Measurements from ENCODE around the gene GMEB2.
"Not testable (repeated sequence)": the region's sequence is repeated elsewhere in the genome, so short reads cannot be mapped to it uniquely, and the experiment has no call there.

GMEB2 gene

DNA sequence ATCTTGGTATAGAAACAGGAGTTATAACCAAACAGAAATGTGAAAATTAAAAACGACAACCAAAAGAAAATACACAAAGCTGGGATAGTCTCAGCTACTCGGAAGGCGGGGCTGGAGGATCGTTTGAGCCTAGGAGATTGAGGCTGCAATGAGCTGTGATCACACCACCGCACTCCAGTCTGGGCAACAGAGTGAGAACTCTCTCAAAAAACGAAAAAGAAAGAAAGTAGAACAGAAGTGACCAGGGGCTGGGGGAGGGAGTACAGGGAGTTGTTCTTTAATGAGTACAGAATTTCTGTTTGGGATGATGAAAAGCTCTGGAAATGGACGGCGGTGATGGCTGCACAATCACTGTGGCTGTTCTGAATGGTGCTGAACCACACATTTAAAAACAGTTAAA lies 5.9 kb downstream of the GMEB2 start:
- no peak for TF ChIP-seq ZNF274 (IDR thresholded peaks at IDR 0.05; ENCODE audit: low read depth, low read length)
- H3K4me3 ChIP-seq (ENCODE audit: low read length) = no peak overlapping the region

DNA sequence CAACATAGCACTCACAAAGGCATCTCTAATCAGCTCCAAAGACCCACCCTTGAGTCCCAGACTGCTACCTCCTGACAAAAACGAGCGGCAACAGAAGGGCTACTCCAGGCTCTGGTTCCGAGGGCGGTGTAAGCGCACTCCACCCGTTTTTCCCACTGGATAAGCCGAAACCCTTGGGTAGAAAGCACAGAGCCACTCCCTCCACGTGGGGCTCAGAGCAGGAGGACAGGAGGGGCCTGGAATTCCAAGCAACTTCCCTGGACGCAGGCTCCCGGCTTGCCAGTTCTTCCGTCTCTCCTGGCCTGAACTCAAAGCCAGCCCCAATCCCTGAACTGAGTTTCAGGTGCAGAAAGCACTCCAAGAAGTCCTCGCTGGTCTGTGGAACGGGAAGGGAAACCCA lies 7.4 kb downstream of the GMEB2 start:
- no peak for TF ChIP-seq ZNF274 (IDR thresholded peaks at IDR 0.05; ENCODE audit: low read depth, low read length)
- no peak overlapping the region for H3K4me3 ChIP-seq (ENCODE audit: low read length)

DNA sequence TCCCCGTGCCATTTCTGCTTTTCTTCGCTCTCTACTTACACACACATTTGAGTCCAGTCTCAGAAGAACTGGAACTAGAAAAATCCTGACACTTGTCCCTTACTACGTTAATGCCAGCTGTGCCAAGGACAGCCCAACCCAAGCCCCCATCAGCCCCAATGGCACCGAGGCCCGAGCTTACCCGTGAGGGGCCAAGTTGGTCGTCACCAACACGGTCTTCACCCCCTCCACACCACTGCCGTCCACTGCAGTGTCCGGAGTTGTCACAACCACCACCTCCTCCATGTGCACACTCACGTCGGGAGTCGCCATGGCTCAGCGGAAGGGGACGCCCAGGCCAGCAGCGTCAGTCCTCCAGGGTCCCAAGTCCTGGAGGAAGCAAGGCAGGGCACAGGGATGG lies 7.8 kb downstream of the GMEB2 start:
- no peak for TF ChIP-seq ZNF274 (IDR thresholded peaks at IDR 0.05; ENCODE audit: low read depth, low read length)
- H3K4me3 ChIP-seq (ENCODE audit: low read length) = no peak overlapping the region

DNA sequence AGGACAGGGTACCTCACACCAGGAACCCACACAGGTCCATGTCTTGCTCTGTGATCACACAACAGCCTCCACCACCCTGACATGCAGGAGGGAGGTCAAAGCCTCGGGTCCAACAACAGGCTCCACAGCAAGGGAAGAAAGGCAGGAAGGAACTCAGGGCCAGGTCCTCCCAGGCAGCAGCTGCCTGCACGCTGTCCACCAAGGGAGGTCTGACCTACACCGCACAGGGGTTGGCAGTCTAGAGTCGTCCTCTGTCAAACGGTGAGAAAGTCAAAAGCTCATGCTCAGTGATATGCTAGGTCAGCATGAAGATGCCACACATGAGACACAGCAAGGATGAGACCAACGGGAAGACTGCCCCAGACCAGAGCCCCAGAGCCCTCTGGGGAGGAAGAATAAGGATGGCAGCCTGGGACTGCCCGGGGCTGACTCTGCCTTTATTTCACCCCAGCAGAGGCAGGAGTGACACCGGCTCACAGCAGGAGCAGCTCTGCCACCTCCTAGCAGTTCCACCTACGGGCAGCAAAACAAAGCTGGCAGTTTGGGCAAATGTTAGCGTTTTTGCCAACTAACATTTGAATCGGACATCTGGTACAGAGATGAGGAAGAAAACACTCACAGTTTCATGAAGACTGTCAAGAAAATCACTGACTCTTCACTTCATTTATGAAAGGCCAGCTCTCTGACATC lies 8.5 kb downstream of the GMEB2 start:
- H3K4me3 ChIP-seq (ENCODE audit: low read length) = no peak overlapping the region
- no peak for TF ChIP-seq ZNF274 (IDR thresholded peaks at IDR 0.05; ENCODE audit: low read depth, low read length)

DNA sequence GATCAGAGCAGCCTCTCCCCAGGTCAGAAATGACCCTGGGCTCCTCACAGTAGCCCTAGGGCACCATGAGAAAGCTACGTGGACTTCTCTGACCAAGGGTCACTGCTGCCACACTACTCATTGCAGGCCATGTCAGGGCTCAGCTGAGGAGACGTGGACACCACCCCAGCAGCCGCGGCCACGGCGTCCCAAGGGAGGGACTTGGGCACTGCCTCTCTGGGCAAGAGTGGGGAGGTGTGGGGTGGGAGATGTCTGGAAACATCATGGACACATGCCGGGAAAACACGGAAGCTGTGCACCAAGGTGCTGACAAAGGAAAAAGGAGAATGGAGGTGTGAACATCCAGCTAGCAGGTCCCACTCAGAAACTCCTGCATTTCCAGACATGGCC lies 9.0 kb downstream of the GMEB2 start:
- no peak for TF ChIP-seq ZNF274 (IDR thresholded peaks at IDR 0.05; ENCODE audit: low read depth, low read length)
- H3K4me3 ChIP-seq (ENCODE audit: low read length) = no peak overlapping the region

DNA sequence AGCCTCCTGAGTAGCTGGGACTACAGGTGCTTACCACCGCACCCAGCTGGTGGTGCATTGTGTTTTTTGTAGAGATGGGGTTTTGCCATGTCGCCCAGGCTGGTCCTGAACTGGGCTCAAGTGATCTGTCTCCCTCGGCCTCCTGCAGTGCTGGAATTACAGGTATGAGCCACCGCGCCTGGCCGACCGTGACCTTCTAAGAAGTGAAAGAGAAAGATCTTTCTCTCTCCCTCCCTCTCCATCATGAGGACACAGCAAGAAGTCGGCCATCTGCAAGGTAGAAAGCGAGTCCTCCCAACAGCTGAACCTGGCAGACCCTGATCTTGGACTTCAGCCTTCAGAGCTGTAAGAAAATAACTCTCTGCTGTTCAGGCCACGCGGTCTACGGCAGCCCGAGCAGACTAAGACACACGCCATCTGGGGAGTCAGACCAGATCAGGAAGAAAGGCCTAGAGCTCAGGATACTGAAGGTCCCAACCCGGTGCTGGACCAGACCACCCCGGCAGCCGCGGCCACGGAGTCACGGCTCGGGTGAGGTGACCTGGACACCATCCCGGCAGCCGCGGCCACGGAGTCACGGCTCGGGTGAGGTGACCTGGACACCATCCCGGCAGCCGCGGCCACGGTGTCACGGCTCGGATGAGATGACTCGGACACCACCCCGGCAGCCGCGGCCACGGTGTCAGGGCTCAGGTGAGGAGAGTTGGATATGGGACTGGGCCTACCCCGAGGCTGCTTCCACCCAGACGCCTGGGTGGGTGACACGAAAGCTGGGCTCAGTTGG lies 9.6 kb downstream of the GMEB2 start:
- no peak for TF ChIP-seq ZNF274 (IDR thresholded peaks at IDR 0.05; ENCODE audit: low read depth, low read length)
- H3K4me3 ChIP-seq (ENCODE audit: low read length) = no peak overlapping the region

DNA sequence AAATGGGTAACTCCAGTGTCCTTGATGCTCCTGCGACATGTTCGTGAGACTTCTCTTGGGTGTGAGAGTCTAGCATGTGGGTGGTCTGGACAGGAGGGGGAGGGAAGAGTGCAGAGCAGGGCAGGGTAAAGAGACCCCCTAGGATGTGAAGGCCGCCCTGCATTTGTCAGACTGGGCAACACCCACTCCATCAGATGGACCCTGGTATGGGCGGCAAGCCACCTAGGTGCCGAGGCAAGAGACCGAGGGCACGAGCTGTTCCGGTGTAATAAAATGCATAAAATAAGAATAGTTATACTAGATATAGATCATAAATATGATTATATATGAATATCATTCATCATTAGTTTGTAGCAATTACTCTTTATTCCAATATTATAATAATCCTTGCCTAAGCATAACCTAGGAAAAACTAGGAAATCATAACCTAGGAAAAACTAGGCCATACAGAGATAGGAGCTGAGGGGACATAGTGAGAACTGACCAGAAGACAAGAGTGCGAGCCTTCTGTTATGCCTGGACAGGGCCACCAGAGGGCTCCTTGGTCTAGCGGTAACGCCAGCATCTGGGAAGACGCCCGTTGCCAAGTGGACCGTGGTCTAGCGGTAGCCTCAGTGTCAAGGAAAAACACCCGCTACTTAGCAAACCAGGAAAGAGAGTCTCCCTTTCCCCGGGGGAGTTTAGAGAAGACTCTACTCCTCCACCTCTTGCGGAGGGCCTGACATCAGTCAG lies 12.9 kb downstream of the GMEB2 start:
- H3K4me3 ChIP-seq (ENCODE audit: low read length) = not testable (repeated sequence)

DNA sequence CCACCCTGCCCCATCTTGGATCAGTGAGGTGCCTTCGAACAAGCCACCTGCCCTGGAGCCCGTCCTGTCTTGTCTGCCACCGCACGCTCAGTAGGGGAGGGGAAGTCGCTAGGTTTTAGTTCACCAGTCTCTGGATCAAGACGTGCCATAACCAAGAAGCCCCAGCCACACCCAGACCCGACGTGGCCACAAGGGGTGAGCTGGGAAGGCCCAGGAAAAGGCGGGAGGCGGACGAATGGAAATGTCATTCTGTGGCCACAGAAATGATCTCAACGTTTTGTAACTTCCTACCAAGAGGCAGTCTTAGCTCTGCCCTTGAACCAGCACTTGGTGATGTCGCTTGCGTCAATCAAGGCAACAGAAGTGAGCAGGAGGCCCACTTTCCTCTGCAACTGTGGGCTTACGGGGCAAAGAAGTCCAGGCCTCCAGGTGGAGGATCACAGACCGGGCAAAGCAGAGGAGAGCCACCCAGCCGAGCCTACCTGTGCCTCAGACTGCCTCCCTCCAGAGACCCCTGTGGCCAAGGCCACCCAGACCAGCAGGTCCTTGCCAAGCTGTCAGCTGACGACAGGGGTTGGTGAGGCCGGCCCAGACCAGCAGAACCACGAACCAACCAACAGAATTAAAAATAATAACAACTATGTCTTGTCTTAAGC lies 14.5 kb downstream of the GMEB2 start:
- no peak for TF ChIP-seq ZNF274 (IDR thresholded peaks at IDR 0.05; ENCODE audit: low read depth, low read length)
- H3K4me3 ChIP-seq (ENCODE audit: low read length) = no peak overlapping the region

DNA sequence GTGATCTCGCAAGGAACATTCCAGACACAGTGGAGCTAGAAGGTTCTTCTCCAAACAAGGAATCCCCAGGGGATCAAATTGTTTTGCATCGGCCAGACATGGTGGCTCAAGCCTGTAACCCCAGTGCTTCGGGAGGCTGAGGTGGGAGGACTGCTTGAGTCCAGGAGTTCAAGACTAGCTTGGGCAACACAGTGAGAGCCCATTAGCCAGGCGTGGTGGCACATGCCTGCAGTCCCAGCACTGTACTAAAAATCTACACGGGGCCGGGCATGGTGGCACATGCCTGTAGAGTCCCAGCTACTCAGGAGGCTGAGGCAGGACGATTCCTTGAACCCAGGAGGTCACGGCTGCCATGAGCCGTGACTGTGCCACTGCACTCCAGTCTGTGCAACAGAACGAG lies 15.3 kb downstream of the GMEB2 start:
- no peak for TF ChIP-seq ZNF274 (IDR thresholded peaks at IDR 0.05; ENCODE audit: low read depth, low read length)
- H3K4me3 ChIP-seq (ENCODE audit: low read length) = no peak overlapping the region

DNA sequence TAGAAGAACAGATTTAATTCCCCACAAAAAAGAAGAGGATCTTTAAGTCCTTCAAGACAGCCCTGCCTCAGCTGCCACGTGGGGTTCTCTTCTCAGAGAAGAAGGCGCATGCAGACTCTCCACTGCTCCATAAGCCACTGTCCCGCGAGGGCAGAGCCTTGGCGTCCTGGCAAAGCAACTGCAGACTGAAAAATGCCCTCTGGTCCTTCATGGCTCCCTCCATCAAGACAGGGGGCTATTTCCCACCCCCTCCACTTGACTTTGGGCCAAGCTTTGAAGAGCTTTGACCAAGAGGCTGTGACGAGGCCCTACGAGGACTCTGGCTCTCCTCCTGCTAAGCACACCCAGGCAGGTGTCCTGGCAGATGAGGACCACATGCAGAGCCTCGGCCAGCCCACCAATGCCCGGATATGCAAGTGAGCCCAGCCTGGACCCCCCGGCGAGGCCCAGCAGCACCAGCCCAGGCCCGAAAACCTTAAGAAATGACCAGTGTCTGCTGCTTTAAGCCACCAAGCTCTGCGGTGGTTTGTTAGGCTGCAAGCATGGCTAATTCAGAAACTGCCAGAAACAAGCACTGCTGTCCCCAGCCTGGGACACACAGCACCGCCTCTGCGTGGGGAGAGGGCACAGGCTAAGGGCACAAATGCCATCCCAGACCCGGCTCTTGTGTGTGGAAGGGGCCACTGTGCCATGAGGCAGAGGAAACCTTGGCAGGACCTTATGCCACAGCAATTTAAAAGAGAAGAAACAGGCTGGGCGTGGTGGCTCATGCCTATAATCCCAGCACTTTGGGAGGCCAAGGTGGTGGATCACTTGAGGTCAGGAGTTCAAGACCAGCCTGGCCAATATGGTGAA lies 16.1 kb downstream of the GMEB2 start:
- H3K4me3 ChIP-seq (ENCODE audit: low read length) = no peak overlapping the region
- no peak for TF ChIP-seq ZNF274 (IDR thresholded peaks at IDR 0.05; ENCODE audit: low read depth, low read length)

DNA sequence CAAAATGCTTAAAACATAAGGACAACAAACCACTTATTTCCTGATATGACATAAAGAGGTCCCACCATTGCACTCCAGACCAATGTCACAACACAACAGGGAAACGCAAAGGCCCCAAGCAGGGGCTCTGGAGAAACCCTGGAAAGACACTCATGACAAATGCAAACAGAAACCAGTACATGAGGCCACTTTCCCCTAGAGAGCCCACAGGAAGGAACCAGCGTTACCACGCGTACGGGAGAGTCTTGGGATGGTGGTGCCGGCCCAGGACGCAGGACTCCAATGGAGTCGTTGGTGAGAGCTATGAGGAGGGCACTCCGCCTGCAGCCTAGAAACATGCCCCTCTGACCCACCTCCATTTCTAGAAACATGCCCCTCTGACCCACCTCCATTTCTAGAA lies 20.2 kb downstream of the GMEB2 start:
- no peak for TF ChIP-seq ZNF274 (IDR thresholded peaks at IDR 0.05; ENCODE audit: low read depth, low read length)
- H3K4me3 ChIP-seq (ENCODE audit: low read length) = no peak overlapping the region

DNA sequence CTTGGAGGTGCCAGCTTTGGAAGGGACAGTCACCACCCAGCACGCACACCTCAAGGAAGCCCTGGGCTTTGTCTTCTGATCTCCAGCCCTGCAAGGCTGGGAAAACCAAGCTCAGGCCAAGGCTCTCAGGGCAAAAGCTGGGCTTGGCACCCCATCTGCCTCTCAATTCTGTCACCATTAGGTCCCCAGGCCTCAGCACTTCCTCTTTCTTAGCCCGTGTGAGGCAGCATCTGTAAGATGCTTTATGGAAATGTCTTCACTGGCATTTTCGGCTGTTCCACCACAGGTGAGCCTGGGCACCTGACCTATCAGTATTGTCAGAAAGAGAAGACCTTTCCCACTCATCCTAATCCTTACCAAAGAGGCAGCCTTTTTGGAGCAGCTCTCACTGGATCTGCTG lies 24.6 kb downstream of the GMEB2 start:
- TF ChIP-seq ZNF274 (IDR thresholded peaks at IDR 0.05; ENCODE audit: low read depth, low read length) = no peak
- no peak overlapping the region for H3K4me3 ChIP-seq (ENCODE audit: low read length)

DNA sequence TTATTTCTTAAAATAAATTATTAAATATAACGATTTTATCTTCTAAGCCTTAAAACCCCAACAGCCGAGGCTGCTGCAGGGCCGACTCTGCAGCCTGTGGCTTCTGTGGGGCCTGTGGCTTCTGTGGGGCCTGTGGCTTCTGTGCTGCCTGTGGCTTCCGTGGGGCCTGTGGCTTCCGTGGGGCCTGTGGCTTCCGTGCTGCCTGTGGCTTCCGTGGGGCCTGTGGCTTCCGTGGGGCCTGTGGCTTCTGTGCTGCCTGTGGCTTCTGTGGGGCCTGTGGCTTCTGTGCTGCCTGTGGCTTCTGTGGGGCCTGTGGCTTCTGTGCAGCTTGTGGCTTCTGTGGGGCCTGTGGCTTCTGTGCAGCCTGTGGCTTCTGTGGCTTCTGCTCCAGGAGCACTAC lies 25.2 kb downstream of the GMEB2 start:
- H3K4me3 ChIP-seq (ENCODE audit: low read length) = not testable (repeated sequence)
